HEK293T (cell line): ENCODE results near the gene SERPINB5.

ENCODE experiments used
- CTCF ChIA-PET: fragments of 350-600 bp; formaldehyde crosslinking; extraction: SDS; loops from one replicate; lab custom pipeline; 2021; ENCODE audit warnings: antibody characterized with exemption, inconsistent platforms; lab: Yijun Ruan, JAX
- POLR2A ChIA-PET: fragments of 350-600 bp; formaldehyde crosslinking; extraction: SDS; loops from one replicate; lab custom pipeline; 2020; ENCODE audit warnings: antibody characterized with exemption, inconsistent platforms; lab: Yijun Ruan, JAX
- DNase-seq: peaks from one replicate; pipeline ENCODE4 v3.0.0; 2012; ENCODE audit warnings: mixed read lengths; ENCODE audit errors: extremely low spot score
- ARNT ChIP-seq: fragments of 450-650 bp; IDR thresholded peaks from 2 replicates; pipeline ENCODE4 v1.6.1; 2017; ENCODE audit warnings: mild to moderate bottlenecking
- BHLHE40 ChIP-seq: fragments of 450-650 bp; IDR thresholded peaks from 2 replicates; pipeline ENCODE4 v1.6.1; 2016; ENCODE audit warnings: mild to moderate bottlenecking, moderate library complexity, borderline replicate concordance
- CTBP1 ChIP-seq: fragments of 450-650 bp; IDR thresholded peaks from 2 replicates; pipeline ENCODE4 v1.6.1; 2016; ENCODE audit warnings: borderline replicate concordance
- ELF4 ChIP-seq: fragments of 450-650 bp; IDR thresholded peaks from 2 replicates; pipeline ENCODE4 v1.6.1; 2017; ENCODE audit warnings: antibody characterized with exemption
- FOXA1 ChIP-seq: fragments of 450-650 bp; IDR thresholded peaks from 2 replicates; pipeline ENCODE4 v1.6.1; 2016; ENCODE audit warnings: mild to moderate bottlenecking
- FOXK2 ChIP-seq: fragments of 450-650 bp; IDR thresholded peaks from 2 replicates; pipeline ENCODE4 v1.6.1; 2016; ENCODE audit warnings: mild to moderate bottlenecking
- FOXM1 ChIP-seq: fragments of 450-650 bp; IDR thresholded peaks from 2 replicates; pipeline ENCODE4 v1.6.1; 2017; ENCODE audit warnings: mild to moderate bottlenecking, borderline replicate concordance
- HDGF ChIP-seq: fragments of 450-650 bp; IDR thresholded peaks from 2 replicates; pipeline ENCODE4 v1.6.1; 2017; ENCODE audit warnings: antibody characterized with exemption, borderline replicate concordance
- L3MBTL2 ChIP-seq: fragments of 450-650 bp; conservative IDR thresholded peaks from 2 replicates; pipeline ENCODE4 v1.6.1; 2016; ENCODE audit warnings: mild to moderate bottlenecking
- LEF1 ChIP-seq: fragments of 450-650 bp; IDR thresholded peaks from 2 replicates; pipeline ENCODE4 v1.6.1; 2017; ENCODE audit warnings: mild to moderate bottlenecking, borderline replicate concordance
- NFRKB ChIP-seq: fragments of 450-650 bp; IDR thresholded peaks from 2 replicates; pipeline ENCODE4 v1.6.1; 2016; ENCODE audit warnings: mild to moderate bottlenecking, moderate library complexity
- PKNOX1 ChIP-seq: fragments of 450-650 bp; IDR thresholded peaks from 2 replicates; pipeline ENCODE4 v1.6.1; 2016
- SP1 ChIP-seq: fragments of 450-650 bp; IDR thresholded peaks from 2 replicates; pipeline ENCODE4 v1.6.1; 2017
- SUZ12 ChIP-seq: fragments of 450-650 bp; IDR thresholded peaks from 2 replicates; pipeline ENCODE4 v1.6.1; 2016; ENCODE audit warnings: mild to moderate bottlenecking
- TARDBP ChIP-seq: fragments of 450-650 bp; IDR thresholded peaks from 2 replicates; pipeline ENCODE4 v1.6.1; 2016
- ZNF384 ChIP-seq: fragments of 450-650 bp; IDR thresholded peaks from 2 replicates; pipeline ENCODE4 v1.6.1; 2016

Gene SERPINB5

GRCh38 chr18:63472380-63472779, 4.4 kb upstream of the SERPINB5 start:
- DNase-seq = no peak
- TF ChIP-seq PKNOX1 (no peak), TARDBP (no peak), FOXK2 (no peak), NFRKB (no peak), BHLHE40 (no peak), FOXM1 (no peak), CTBP1 (no peak), L3MBTL2 (no peak), ZNF384 (no peak), SUZ12 (no peak)
- ChIA-PET POLR2A (no interaction called here), CTCF (no interaction called here)

GRCh38 chr18:63477200-63477599, 442 bp downstream of the SERPINB5 start:
- no peak for TF ChIP-seq NFRKB
- no peak for TF ChIP-seq SP1
- ChIA-PET POLR2A (no interaction called here), CTCF (no interaction called here)
- DNase-seq = no peak

- no peak for DNase-seq
- ChIA-PET CTCF (no interaction called here), POLR2A (no interaction called here)
- no peak for TF ChIP-seq L3MBTL2
- TF ChIP-seq FOXM1 = no peak
- TF ChIP-seq PKNOX1 = no peak
- TF ChIP-seq TARDBP = no peak
- no peak for TF ChIP-seq NFRKB
- no peak for TF ChIP-seq SP1
Observed at GRCh38 chr18:63477968-63478367, 1.2 kb downstream of the SERPINB5 start.

- ChIA-PET POLR2A (no interaction called here), CTCF (interaction anchor here (0.5 to 0.7 kb wide), 2 partner anchors 280 to 497 kb away, joined by 3 to 9 read pairs; no protein-coding TSS in a partner anchor)
- TF ChIP-seq HDGF (no peak), FOXM1 (no peak), SP1 (no peak), CTBP1 (no peak), NFRKB (no peak), PKNOX1 (no peak), SUZ12 (no peak), FOXK2 (no peak), FOXA1 (no peak), ELF4 (no peak), L3MBTL2 (no peak), TARDBP (no peak), LEF1 (no peak), ARNT (no peak)
- no peak for DNase-seq
Observed at GRCh38 chr18:63479826-63480225, 3.1 kb downstream of the SERPINB5 start.

GRCh38 chr18:63480476-63480875, 3.7 kb downstream of the SERPINB5 start:
- DNase-seq = no peak
- CTCF ChIA-PET = interaction anchor here (0.7 kb wide), 1 partner anchor 498 kb away, joined by 3 read pairs; no protein-coding TSS in a partner anchor
- TF ChIP-seq FOXM1 (no peak), NFRKB (no peak), ZNF384 (no peak)
- POLR2A ChIA-PET = no interaction called here

GRCh38 chr18:63480915-63481314, 4.2 kb downstream of the SERPINB5 start:
- ChIA-PET POLR2A (no interaction called here), CTCF (no interaction called here)
- no peak for DNase-seq
- TF ChIP-seq HDGF = no peak
- TF ChIP-seq FOXA1 = no peak
- TF ChIP-seq CTBP1 = no peak
- no peak for TF ChIP-seq FOXK2
- no peak for TF ChIP-seq FOXM1
- TF ChIP-seq ARNT = no peak
- TF ChIP-seq ELF4 = no peak
- no peak for TF ChIP-seq BHLHE40
- no peak for TF ChIP-seq SP1
- TF ChIP-seq ZNF384 = no peak
- TF ChIP-seq TARDBP = no peak
- no peak for TF ChIP-seq PKNOX1
- TF ChIP-seq NFRKB = no peak
- no peak for TF ChIP-seq L3MBTL2

GRCh38 chr18:63487676-63488075, 10.9 kb downstream of the SERPINB5 start:
- ChIA-PET POLR2A (no interaction called here), CTCF (interaction anchor here (1.0 kb wide), 1 partner anchor 530 kb away, joined by 4 read pairs; no protein-coding TSS in a partner anchor)
- TF ChIP-seq SUZ12 = no peak
- TF ChIP-seq FOXM1 = no peak
- no peak for TF ChIP-seq NFRKB
- no peak for TF ChIP-seq SP1
- TF ChIP-seq L3MBTL2 = no peak
- no peak for TF ChIP-seq HDGF
- no peak for DNase-seq
